HG03095 (cell line): Measurements from ENCODE around the gene RBFOX1.

Experiments
- ATAC-seq: cut with Tn5 transposase; IDR thresholded peaks from one replicate; pipeline ENCODE4 v1.9.1; 2021; ENCODE audit warnings: moderate library complexity; ENCODE audit not compliant: unreplicated experiment

Gene RBFOX1

DNA sequence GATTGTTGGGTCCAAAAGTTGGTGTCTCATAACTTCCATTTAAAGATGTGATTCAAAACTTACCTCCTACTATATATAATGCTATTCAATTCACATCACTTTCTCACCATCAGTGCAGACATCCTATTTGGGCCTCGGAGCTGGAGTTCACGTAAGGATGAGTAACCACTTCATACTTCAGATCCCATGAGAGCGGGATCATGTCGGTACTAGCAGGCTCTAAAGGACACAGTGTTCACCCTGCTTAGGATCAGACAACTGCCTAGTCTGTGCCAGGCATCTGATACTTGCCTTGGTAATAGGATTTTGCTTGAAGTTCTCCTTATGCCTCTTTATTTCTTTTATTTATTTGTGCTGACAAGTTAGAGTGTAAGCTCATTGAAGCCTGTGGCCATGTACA, 39.5 kb downstream of the RBFOX1 start:
- no peak for ATAC-seq

DNA sequence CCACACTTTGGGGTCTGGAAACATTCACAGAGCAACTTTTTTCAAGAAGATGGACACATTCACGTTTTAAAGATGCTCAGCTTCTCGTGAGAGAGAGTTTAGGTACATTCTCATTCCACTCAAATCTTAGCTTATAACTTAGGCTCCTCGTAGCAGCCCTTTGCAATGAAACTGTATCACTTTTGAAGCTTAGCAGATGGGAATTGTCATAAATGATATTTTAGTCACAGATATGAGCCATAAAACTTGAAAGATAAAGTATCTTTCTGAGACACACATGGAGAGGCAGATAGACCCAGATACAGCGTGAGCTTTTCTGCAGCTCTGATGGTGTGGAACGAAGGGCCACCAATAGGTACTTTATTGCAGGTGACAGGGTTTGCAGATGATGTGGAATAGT, 41.1 kb downstream of the RBFOX1 start:
- no peak for ATAC-seq

DNA sequence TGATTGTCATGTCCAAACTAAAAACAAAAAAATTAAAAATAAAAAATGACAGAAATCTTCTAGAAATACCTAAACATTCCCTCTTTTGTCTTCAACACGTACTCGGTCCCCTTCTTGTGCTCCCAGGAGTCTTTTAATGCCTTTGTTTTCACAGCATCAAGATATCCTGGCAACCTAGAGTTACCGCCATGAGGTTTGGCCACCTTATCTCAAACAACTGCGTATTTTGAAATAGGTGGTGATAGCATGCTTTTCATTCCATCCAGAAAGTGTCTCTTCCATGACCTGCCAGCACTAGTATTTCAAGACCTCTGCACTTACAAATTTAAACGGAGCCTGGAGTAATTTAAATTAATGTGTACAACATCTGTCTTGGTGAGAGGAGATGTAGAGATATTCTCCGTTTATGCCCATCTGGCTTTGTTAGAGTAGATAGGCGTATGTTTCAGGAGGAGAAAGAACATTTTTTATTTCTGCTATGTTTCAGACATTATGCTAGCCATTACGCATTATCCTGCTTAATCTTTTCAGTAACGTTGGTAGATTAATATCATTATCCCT, 42.0 kb downstream of the RBFOX1 start:
- ATAC-seq: no peak

DNA sequence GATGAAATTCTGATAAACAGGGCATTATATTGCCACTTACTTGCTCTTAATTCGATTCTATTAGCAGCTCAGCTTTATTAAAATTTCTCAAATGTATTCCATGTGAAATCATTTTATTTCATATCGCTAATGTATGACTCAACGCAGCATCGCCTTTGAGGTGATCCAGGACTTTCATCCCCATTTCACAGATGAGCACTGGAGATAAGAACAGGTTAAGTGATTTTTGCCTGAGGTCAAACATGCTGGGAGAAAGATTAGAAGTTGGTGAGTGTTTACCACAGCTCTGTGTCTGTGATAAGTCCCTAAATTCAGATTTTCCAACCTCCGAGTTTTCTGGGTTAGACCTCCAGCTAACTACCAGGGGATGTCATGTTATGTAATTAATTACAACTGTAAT, 43.6 kb downstream of the RBFOX1 start:
- no peak for ATAC-seq

DNA sequence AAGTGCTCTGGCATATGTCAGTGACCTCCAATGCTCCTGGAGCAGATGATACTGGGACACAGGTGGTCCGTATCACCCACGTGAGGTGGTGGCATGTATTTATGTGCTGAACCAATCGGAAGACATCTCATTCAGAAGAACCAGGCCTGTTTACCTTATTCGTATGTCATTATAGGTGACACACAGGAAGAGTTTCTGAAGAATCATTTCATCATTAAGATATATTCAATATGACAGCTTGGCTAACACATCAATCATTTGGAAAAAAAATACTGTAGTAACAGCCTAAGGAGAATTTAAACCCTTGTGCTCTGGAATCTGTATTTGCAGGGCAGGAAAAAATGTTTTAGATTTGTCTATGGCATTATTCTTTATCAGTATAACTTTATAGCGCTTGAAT, 44.6 kb downstream of the RBFOX1 start:
- ATAC-seq: no peak

DNA sequence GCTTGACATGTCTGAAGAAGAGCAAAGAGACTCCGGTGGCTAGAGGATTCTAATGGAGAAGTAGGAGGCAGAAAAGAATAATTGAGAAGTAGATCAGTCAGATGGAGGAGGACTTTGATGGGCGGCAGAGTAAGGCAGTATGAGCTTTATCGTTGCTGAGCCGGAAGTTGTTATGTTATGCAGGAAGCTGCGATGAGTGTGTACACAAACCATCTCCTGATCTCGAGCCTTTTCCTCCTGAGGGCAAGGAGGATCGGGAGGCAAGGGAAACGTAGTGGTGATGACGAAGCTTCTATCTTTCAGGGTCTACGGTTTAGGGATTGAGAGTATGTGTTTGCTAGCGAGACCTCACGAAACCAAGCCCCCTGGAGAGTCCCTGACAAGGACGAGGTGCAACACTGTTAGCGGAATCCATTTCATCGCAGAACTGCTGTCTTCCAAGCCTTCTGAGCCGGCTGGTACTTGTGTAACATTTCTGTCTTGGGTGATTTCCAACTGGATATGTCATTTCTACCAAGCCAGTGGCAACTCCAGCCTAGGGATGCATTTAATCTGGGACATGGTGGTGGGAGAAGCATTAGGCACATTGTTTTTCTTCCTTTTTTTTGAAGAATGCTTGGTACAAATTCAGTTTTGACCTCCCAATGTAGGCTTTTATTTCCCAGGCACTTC, 45.5 kb downstream of the RBFOX1 start:
- no peak for ATAC-seq

DNA sequence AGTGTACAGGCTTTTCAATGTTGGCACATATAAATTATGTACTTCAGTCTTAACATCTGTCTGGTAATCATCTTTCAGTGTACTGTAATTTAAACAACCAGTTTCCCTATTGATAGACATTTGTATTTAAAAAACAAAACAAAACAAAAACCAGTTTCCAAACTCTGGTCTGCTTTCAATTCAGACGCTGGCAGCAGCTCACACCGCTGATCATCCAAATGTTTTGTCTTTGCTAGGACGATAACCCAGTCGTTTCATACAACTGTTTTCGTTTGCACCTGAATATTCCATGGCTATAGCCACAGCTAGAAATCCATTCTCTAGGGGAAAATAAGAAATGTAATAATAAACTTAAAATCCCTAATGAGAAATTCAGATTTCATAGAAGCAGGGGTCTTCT, 47.8 kb downstream of the RBFOX1 start:
- no peak for ATAC-seq

DNA sequence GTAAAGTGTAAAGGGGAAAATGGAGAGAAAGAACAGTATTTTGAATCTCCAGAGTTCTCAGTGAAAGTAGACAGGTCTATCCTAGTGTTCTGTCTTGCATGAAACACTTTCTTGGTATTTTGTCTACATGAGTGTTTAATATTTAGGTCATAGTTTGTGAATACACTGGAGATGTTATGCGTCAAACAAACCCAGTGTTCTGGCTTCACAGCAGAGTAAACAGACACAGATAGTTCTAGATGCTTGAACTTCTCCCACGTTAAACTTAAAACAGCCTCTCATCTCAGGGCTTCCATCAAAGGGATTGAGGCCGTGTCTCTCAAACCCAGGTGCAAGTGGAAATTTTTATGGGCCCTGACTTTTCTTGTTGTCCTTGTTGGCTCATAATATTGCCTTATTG, 48.3 kb downstream of the RBFOX1 start:
- ATAC-seq: no peak

DNA sequence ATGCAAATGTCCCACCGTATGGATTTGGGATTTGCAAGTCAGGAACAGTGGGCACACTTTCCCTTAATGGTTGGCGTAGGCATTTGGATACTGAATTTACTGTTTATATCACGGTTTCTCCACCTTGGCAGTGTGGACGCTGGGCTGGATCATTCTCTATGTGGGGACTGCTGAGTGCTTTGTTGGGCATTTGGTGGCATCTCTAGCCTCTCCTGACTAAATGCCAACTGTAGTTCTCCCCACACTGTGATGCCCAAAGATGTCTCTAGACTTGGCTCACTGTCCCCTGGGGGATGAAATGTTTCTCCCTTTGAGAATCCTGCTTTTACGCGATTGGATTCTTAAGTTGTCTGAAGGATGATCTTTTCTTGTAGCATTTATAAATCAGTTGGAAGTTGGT, 49.0 kb downstream of the RBFOX1 start:
- ATAC-seq: no peak

DNA sequence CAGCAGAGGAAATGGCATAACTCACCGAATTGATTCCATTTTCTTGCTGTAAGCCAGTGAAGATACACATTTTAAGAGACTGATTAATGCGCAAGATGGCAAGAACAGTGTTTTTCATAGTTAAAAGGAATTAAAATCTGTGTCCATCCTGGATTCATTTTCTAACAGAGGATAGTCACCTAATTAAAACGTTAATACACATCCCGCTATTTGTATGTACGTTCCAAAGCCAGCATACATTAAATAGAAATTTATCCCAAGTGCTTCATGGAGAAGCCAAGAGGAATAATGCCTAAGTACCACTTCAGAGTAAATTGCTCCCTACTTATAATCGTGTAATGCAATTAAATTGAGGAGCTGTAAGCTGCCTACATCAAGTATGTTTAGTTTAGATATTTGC, 49.9 kb downstream of the RBFOX1 start:
- no peak for ATAC-seq

DNA sequence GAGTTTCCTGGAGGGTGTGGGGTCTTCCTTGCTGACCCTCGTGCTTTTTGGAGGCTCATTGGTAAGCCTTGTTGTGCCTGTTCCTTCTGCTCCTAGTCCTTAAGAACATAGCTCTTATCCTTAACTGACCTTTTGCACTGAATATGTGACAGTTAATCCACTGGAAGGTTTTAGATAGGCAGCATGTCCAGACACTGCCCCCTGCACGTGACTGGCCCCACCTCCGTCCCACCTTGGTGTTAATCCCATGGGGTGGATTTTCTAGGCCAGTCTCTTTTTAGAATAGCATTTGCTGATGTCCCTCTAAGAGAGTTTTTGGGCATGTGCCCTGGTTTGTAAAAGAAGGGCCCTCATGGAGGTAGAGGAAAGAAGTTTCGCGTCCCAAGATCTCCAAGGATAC, 58.3 kb downstream of the RBFOX1 start:
- no peak for ATAC-seq

DNA sequence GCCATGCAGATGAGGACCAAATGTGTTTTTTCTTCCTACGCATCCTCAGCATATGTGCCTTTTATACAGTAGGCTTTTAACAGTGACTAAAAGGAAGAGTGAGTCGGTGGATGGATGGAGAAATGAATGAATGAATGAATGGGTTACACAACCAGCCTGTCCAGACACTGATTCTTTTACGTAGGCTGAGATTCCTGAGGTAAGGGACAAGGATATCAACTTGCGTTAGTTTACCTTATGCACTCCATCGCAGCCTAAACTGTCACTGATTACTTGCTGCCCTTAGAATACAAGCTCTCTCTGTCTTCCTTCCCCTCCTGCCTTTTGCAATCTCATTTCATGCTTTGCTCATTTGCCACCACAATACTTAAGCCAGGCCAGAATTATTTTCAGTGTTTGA, 59.0 kb downstream of the RBFOX1 start:
- no peak for ATAC-seq

DNA sequence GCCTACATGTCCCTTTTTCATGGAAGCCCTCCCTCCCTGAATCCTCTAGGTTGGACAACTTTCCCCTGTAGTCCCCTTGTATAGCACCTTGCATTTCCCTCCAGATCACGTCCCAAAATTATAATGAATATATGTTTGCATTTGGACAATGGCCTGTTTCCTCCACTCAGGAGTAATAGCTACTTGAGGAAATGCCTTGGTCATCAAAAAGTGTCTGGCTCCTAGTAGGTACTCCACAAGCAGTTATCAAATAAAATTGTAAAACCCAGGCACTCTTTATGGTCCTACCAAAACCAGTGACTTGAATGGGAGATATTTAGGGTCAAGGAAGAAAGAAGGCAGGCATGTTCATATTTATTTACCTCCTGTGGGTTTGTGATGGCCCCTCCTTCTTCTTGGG, 59.6 kb downstream of the RBFOX1 start:
- ATAC-seq: no peak

DNA sequence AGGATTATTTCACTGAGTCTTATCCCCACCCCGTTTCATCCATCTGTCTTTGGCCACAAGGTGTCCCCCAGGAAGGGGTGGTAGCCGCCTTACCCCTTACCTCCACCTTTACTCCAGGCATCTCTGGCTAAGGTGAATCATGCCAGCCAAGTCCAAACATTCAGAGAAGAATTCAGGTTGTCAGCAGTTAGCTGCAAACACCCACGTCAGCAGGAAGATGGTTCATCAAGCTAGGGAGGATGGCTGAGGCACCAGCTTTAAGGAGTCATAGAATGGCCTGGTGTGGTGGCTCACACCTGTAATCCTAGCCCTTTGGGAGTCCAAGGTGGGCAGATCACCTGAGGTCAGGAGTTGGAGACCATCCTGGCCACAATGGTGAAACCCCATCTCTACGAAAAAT, 61.0 kb downstream of the RBFOX1 start:
- ATAC-seq: no peak

DNA sequence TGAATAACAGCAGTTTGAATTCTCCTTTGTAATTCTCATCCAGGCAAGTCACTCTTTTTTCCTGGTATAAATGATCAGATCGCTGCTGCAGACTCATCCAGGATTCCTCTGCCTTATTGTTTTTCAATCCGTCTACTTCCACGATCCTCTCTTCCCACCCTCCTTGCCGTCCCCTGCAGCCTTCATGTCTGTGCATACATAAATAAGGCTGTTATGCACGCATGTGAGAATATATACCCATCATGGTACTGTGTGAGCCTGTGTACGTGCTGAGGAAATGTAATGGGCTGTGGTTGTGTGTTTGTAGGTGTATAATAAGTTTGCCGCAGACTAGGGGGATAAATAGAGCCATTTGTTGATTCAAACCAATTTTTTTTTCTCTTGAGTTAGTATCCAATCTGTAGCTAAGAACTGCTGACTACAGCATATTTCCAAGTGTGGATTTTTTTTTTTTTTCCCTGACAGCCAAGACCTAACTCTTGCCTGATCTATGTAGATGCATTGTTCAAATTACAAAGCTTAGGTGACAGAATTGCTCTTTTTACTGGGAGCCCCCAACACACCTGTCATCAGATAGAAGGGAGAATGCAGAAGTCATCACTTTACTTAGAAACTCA, 62.2 kb downstream of the RBFOX1 start:
- ATAC-seq: no peak

DNA sequence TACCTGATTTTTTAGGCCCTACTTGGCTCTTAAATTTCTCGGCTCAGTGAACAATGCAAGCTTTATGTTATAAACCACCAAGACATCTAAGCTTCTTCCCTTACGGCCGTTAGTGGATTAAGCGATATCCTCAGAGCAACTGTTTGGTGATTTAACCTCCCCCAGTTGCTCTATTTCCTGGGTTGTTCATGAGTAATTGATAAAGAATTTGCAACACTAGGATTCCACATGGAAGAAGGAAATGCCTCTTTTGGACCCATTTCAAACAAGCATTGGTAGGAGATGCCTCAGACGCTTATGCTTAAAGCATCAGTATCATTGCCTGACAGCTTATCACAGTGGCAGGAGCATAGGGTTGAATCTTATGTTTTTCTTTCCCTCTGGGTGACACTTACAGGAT, 65.3 kb downstream of the RBFOX1 start:
- ATAC-seq: no peak

DNA sequence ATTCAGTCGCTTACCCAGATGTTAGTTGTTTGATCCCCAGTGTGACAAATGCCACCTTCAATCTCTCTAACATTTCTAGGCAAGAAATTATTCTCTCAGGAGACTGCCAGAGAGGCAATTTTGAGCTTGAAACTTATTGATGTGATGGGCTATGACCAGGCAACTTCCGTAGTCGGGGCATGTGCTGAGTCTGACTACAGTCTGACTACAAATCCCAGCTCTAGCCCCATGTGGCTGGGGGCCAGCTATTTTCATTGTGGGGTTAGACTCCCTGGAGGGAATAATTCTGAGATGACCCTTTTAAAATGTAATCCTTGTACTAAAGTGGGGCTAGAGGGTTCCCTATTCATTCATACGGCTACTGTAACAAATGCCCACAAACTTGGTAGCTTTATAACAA, 65.9 kb downstream of the RBFOX1 start:
- ATAC-seq: no peak

DNA sequence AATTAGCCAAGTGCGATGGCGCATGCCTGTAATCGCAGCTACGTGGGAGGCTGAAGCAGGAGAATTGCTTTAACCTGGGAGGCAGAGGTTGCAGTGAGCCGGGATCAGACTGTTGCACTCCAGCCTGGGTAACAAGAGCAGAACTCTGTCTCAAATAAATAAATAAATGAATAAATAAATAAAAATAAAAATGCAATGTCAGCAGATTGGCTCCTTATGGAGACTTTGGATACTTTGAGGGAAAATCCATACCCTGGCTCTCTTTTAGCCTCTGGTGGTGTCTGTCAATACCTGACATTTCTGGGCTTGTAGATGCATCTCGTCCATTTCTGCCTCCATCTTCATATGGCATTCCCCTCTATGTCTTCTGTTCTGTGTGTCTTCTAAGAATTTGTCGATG, 66.7 kb downstream of the RBFOX1 start:
- ATAC-seq: no peak

DNA sequence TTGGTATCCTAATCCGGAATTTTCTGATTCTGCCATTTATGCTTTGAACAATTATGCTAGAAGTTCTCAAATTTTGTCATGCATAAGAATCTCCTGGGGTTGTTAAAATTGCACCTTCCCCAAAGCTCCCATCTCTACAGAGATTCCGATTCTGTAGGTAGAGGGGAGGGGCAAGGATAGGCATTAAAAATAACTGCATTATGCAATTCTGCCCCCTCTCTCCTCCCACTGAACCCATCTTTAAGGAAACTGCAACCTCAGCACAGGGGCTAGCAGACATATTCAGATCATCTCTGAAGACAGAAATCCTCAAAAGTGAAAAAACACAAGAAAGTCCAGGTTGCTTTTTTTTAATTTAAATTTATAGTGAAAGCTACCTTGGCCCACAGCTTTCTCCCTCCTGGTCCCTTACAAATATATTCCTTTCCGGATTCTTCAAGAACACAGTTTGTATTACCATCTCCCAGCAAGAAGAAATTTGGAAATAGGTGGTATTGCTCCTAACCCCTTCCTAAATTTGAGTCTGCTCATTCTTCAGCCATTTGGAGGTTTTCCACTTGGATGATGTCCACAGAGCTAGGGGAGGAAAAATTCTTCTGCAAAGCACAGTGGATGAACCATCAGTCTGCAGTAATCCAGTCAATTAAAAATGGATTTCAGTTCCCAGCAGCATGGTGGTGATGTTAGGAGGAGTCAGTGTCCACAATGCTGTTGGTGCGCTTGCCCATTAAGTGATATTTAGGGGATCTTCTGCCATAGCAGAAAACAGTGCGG, 67.7 kb downstream of the RBFOX1 start:
- no peak for ATAC-seq

DNA sequence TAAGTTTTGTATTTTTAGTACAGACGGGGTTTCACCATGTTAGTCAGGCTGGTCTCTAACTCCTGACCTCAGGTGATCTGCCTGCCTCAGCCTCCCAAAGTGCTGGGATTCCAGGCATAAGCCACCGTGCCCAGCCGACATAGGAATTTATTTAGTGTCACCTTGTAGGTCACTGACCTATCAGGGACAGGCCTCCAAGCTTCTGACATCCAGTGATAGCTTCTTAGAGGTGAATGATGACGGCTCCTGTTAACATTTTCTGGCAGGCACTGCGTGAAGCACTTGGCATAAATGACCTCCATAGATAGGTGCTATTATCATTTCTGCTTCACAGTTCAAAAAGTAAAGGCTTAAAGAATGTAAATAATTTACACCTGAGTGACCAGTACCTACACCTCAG, 71.6 kb downstream of the RBFOX1 start:
- ATAC-seq: no peak

DNA sequence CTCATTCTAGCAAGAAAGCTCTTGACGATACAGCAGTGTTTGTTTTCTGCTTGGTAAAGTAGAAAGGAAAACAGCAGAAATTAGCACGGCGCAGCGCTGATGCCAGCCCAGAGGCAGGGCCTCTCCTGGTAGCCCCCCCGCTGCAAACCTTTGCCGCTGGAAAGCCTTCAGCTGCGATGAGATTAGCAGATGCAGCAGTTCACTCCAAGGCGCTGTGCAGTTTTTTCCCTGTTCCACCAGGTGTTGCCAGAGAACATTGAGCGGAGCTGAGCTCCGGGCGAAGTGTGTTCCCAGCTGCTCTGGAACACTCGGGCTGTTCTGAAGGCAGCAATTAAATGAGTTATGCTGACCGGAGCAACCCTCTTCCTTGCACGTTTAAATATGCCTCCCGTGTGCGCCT, 72.5 kb downstream of the RBFOX1 start:
- ATAC-seq: no peak

DNA sequence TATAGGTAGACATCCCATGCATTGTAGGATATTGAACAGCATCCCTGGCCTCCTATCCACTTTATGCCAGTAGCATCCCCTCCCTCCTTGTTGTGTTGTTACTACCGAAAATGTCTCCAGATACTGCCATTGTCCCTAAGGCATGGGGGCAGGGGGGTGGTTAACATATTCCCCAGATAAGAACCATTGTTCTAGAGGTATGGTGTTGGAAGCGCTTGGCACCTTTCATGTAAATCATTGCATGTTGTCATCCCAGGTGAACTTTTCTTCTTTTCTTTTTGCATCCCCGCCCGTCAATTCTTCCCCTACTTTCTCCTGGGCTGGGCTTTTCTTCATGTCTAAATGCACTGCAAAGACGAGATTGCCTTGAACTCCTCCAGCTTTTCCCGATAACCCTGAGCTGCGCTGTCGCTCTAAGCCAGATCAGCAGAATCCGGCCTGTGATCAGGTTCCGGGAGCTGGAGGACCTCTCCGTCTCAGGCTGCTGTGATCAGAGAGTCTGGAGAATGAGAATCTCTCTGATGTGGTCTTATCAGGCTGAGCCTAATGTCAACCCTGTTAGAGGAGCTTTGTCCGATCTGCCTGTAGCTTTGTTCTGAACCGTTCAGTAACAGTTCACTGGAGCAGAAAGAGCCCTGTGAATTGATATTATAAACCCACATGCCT, 76.2 kb downstream of the RBFOX1 start:
- ATAC-seq: no peak
